A549 (cell line): ENCODE results near the gene TMEM238. TPM values are rescaled to one million over a fixed set of nuclear protein-coding genes. Genes with fewer than 3 reads are reported as not detected.
A peak's percentile ranks its signal among the peaks of the same experiment; 100 is the strongest.

Experiments
- ATAC-seq, 2 experiments: fragments of 200-7000 bp in 1 of 2; fragments of >200 bp in 1 of 2; cut with Nextera tagmentation in 1 of 2; cut with Tn5 transposase in 1 of 2; 3 replicates each; pipeline versions ENCODE4 v1.8.0 to v1.9.1; 2018 to 2020; ENCODE audit warnings: mild to moderate bottlenecking in 1 of 2, moderate library complexity in 1 of 2
- CTCF ChIA-PET: fragments of 300-600 bp; sonication (Branson Sonifier 250); formaldehyde crosslinking; extraction: SDS; loops from one replicate; lab custom pipeline; 2021; ENCODE audit warnings: antibody characterized with exemption, inconsistent platforms; lab: Yijun Ruan, JAX
- POLR2A ChIA-PET: fragments of 350-600 bp; formaldehyde crosslinking; extraction: SDS; loops from one replicate; lab custom pipeline; 2021; ENCODE audit warnings: antibody characterized with exemption, inconsistent platforms; lab: Yijun Ruan, JAX
- DNase-seq, 2 experiments: peaks; one replicate each; pipeline versions ENCODE4 v3.0.0 to v3.0.0-alpha.2; 2011 to 2016; ENCODE audit warnings: low read depth in 1 of 2, low spot score in 1 of 2
- FAIRE-seq: peaks from 2 replicates; lab custom pipeline; 2011; peaks lifted over from hg19 to GRCh38; lab: Jason Lieb, UNC
- H3K27ac ChIP-seq, 2 experiments: fragments of >200 bp; sonication (Bioruptor Twin); formaldehyde crosslinking; 3 replicates each; pipeline ENCODE4 v1.5.1; 2016 to 2017
- H3K4me1 ChIP-seq: fragments of >200 bp; sonication (Bioruptor Twin); formaldehyde crosslinking; 3 replicates; pipeline ENCODE4 v1.6.1; 2016
- H3K4me2 ChIP-seq: fragments of >200 bp; sonication (Bioruptor Twin); formaldehyde crosslinking; 3 replicates; pipeline ENCODE4 v1.6.1; 2016
- H3K4me3 ChIP-seq: fragments of >200 bp; sonication (Bioruptor Twin); formaldehyde crosslinking; 3 replicates; pipeline ENCODE4 v1.5.1; 2016
- H3K9me3 ChIP-seq: fragments of >200 bp; sonication (Bioruptor Twin); formaldehyde crosslinking; 3 replicates; pipeline ENCODE4 v1.6.1; 2016
- BCL3 ChIP-seq: fragments of >200 bp; sonication (Bioruptor Twin); formaldehyde crosslinking; IDR thresholded peaks from 3 replicates; pipeline ENCODE4 v1.6.1; 2016
- BHLHE40 ChIP-seq: IDR thresholded peaks from 2 replicates; pipeline ENCODE4 v1.6.1; 2012; ENCODE audit warnings: low read depth, low read length, inconsistent platforms
- E2F6 ChIP-seq: IDR thresholded peaks from 2 replicates; pipeline ENCODE4 v1.6.1; 2012; ENCODE audit warnings: low read depth, borderline replicate concordance
- EHF ChIP-seq: fragments of 250-450 bp; sonication (Bioruptor Pico); IDR thresholded peaks from 2 replicates; pipeline ENCODE4 v1.5.0; 2020; ENCODE audit warnings: mild to moderate bottlenecking
- EP300 ChIP-seq, 2 experiments: fragments of >200 bp; sonication (Bioruptor Twin); formaldehyde crosslinking; IDR thresholded peaks; 2 replicates in 1 of 2; 3 replicates in 1 of 2; pipeline ENCODE4 v1.6.1; 2016 to 2017
- ESRRA ChIP-seq: fragments of 150-350 bp; IDR thresholded peaks from 2 replicates; pipeline ENCODE4 v1.6.1; 2014; ENCODE audit warnings: mild to moderate bottlenecking, low read length, borderline replicate concordance
- FOSB ChIP-seq: fragments of 250-450 bp; sonication (Bioruptor Pico); IDR thresholded peaks from 2 replicates; pipeline ENCODE4 v1.5.0; 2020; ENCODE audit warnings: mild to moderate bottlenecking, moderate library complexity
- FOSL2 ChIP-seq, 2 experiments: fragments of 450-650 bp in 1 of 2; fragments of >200 bp in 1 of 2; sonication (Bioruptor Twin) in 1 of 2; formaldehyde crosslinking; IDR thresholded peaks; 2 replicates each; pipeline versions ENCODE4 v1.5.0 to v1.6.1; 2016 to 2020; ENCODE audit warnings: mild to moderate bottlenecking in 1 of 2, moderate library complexity in 1 of 2
- FOXS1 ChIP-seq: fragments of 250-450 bp; sonication (Bioruptor Pico); IDR thresholded peaks from 2 replicates; pipeline ENCODE4 v1.5.0; 2020; ENCODE audit warnings: mild to moderate bottlenecking, moderate library complexity
- GATA3 ChIP-seq: IDR thresholded peaks from 2 replicates; pipeline ENCODE4 v1.6.1; 2012; ENCODE audit warnings: borderline replicate concordance
- HOXA7 ChIP-seq: fragments of 250-450 bp; sonication (Bioruptor Pico); IDR thresholded peaks from 2 replicates; pipeline ENCODE4 v1.5.0; 2020; ENCODE audit warnings: mild to moderate bottlenecking, moderate library complexity
- HOXB13 ChIP-seq: fragments of 250-450 bp; sonication (Bioruptor Pico); IDR thresholded peaks from 2 replicates; pipeline ENCODE4 v1.5.0; 2020; ENCODE audit warnings: low read depth, mild to moderate bottlenecking, moderate library complexity
- HOXB5 ChIP-seq: fragments of 250-450 bp; sonication (Bioruptor Pico); IDR thresholded peaks from 2 replicates; pipeline ENCODE4 v1.5.0; 2020; ENCODE audit warnings: mild to moderate bottlenecking, moderate library complexity
- JUN ChIP-seq, 2 experiments: fragments of >200 bp; sonication (Bioruptor Twin); formaldehyde crosslinking; IDR thresholded peaks; 2 replicates in 1 of 2; 3 replicates in 1 of 2; pipeline ENCODE4 v1.6.1; 2016 to 2017
- JUNB ChIP-seq: fragments of >200 bp; sonication (Bioruptor Twin); formaldehyde crosslinking; IDR thresholded peaks from 2 replicates; pipeline ENCODE4 v1.6.1; 2016
- MAFK ChIP-seq: fragments of 450-650 bp; IDR thresholded peaks from 2 replicates; pipeline ENCODE4 v1.6.1; 2014; ENCODE audit not compliant: partially characterized antibody
- NPAS2 ChIP-seq: fragments of 250-450 bp; sonication (Bioruptor Pico); IDR thresholded peaks from 2 replicates; pipeline ENCODE4 v1.8.0; 2022; ENCODE audit warnings: mild to moderate bottlenecking, moderate library complexity, borderline replicate concordance
- PBX3 ChIP-seq: IDR thresholded peaks from 2 replicates; pipeline ENCODE4 v1.6.1; 2012
- POLR2A ChIP-seq: IDR thresholded peaks from 2 replicates; pipeline ENCODE4 v1.6.1; 2012; ENCODE audit warnings: mild to moderate bottlenecking, low read length
- RAD21 ChIP-seq, 2 experiments: fragments of >200 bp in 1 of 2; sonication (Bioruptor Twin) in 1 of 2; formaldehyde crosslinking in 1 of 2; IDR thresholded peaks in 1 of 2; conservative IDR thresholded peaks in 1 of 2; 2 replicates in 1 of 2; 3 replicates in 1 of 2; pipeline ENCODE4 v1.6.1; 2012 to 2018; ENCODE audit warnings: inconsistent platforms in 1 of 2
- RARB ChIP-seq: fragments of 250-450 bp; sonication (Bioruptor Pico); IDR thresholded peaks from 2 replicates; pipeline ENCODE4 v1.8.0; 2021; ENCODE audit warnings: mild to moderate bottlenecking, moderate library complexity
- SMC3 ChIP-seq: fragments of >200 bp; sonication (Bioruptor Twin); formaldehyde crosslinking; IDR thresholded peaks from 3 replicates; pipeline ENCODE4 v1.6.1; 2018; ENCODE audit warnings: inconsistent platforms
- TFCP2L1 ChIP-seq: fragments of 250-450 bp; sonication (Bioruptor Pico); IDR thresholded peaks from 2 replicates; pipeline ENCODE4 v1.5.0; 2021; ENCODE audit warnings: mild to moderate bottlenecking
- WGBS: methylation state at CpG from one replicate; pipeline ENCODE4 v1.1.6; 2017; ENCODE audit errors: missing lambda C conversion rate; 5-methylcytosine and 5-hydroxymethylcytosine counted together
- polyA plus RNA-seq, 4 experiments: library from polyadenylated mRNA; depleted of rRNA in 3 of 4; stranded (reverse); fragments of >200 nt; fragmentation: RNase III in 1 of 4; extraction: RNeasy Plus Mini Kit Qiagen cat#74134 plus additional on column Dnase treatment in 1 of 4; gene quantifications; 2 replicates in 3 of 4; 3 replicates in 1 of 4; pipeline ENCODE4 v1.2.3, GENCODE V29; 2011 to 2017
- TF ChIP-seq, protein P1 (sequence below): IDR thresholded peaks from 2 replicates; pipeline ENCODE4 v1.6.1; 2012
- TF ChIP-seq, protein P2 (sequence below): fragments of 250-450 bp; sonication (Bioruptor Pico); IDR thresholded peaks from 2 replicates; pipeline ENCODE4 v1.5.0; 2020; ENCODE audit warnings: low read depth, mild to moderate bottlenecking, moderate library complexity

Gene TMEM238
- polyA plus RNA-seq, 2 of the 4 experiments (the other 2 are of a cell fraction): 0.70 to 2.5 TPM

DNA sequence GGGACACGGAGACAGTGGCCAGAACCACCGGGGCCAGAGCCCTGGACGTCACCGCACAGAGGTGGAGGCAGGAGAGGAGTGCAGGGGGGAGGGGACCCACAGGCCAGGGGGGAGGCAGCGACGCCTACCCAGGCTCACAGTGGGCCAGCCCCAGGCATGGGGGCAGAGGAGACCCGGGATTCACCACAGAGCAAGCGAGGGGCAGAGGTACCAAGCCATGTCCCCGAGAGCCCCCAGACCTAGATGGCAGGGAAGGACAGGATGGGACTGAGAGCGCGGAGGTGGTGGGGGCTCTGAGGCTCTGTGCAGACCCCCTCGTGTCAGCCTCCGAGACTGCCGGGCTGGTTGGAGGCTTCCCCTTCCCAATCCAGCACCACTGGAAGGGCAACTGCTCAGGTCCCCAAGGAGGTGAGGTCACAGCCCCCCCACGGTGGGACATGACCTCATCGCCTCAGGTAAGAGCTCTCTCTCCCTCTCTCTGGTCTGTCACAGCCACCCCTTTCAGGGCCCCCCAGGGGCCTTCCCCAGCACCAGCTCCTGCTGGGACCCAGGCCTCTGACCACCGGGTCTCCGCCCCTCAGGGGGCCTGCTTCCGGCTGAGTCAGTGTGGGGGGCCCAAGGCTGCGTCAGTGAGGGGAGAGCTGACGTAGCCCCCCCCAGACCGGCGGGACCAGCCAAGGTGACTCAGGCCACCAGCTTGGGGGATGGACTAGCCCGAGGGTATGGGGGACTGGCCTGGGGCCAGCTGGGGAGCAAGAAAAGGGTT, 11.6 kb downstream of the TMEM238 start:
- 42% methylated on average over 17 of the region's 24 CpGs for WGBS
- Histone ChIP-seq H3K9me3 (no peaks in the 10 kb centered on the region), H3K4me2 (peak overlapping the region; percentile 65), H3K4me1 (peaks cover 70% of the 10 kb centered on the region), H3K27ac (peak overlapping the region; percentile 91 to 96), H3K4me3 (no peak overlapping the region)
- ChIA-PET CTCF (interaction anchor here (0.9 to 2.6 kb wide), 10 partner anchors 9 to 132 kb away, joined by 3 to 20 read pairs (median 6); partner anchors contain the start of gene TMEM238), POLR2A (interaction anchor here (1.0 to 2.5 kb wide), 6 partner anchors 9 to 35 kb away, joined by 4 to 11 read pairs (median 4); partner anchors contain the start of genes GARIN5B, KMT5C, TMEM238 and UBE2S)
- TF ChIP-seq FOSB (peak; percentile 86; the same call in 1 of the 2 replicates), POLR2A (no peak), HOXB13 (CRISPR knock-in tag) (peak; percentile 94; the same call in 1 of the 2 replicates), EP300 (IDR thresholded peaks at IDR 0.05) (peak; percentile 98 to 99), GATA3 (peak; percentile 98), E2F6 (no peak), MAFK (peak; percentile 24), BHLHE40 (no peak), FOXS1 (CRISPR knock-in tag) (peak; percentile 74), SMC3 (0 out of 3 replicates have a peak, but pooled peaks have one; percentile 40), HOXB5 (CRISPR knock-in tag) (peak; percentile 91), EHF (0 out of 2 replicates have a peak, but pooled peaks have one; percentile 29), RAD21 (conservative IDR thresholded peaks at IDR 0.05 in 1 of 2, IDR thresholded peaks at IDR 0.05 in 1 of 2) (peak in 1 of 2 experiments; percentile 48; a peak in 2 of 5 replicates), FOSL2 (IDR thresholded peaks at IDR 0.05) (peak; percentile 94), FOSL2 (CRISPR knock-in tag; IDR thresholded peaks at IDR 0.05) (peak; percentile 98), JUNB (peak; percentile 93), HOXA7 (CRISPR knock-in tag) (peak; percentile 82), ESRRA (no peak), PBX3 (peak; percentile 70; the same call in 1 of the 2 replicates), BCL3 (peak; percentile 80; the same call in 2 of the 3 replicates), JUN (IDR thresholded peaks at IDR 0.05) (peak; percentile 96 to 98), RARB (CRISPR knock-in tag) (peak; percentile 94), TFCP2L1 (CRISPR knock-in tag) (peak; percentile 92), NPAS2 (CRISPR knock-in tag) (no peak)
- TF ChIP-seq, protein P1, sequence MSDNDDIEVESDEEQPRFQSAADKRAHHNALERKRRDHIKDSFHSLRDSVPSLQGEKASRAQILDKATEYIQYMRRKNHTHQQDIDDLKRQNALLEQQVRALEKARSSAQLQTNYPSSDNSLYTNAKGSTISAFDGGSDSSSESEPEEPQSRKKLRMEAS: peak; percentile 63
- TF ChIP-seq, protein P2, sequence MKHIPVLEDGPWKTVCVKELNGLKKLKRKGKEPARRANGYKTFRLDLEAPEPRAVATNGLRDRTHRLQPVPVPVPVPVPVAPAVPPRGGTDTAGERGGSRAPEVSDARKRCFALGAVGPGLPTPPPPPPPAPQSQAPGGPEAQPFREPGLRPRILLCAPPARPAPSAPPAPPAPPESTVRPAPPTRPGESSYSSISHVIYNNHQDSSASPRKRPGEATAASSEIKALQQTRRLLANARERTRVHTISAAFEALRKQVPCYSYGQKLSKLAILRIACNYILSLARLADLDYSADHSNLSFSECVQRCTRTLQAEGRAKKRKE (CRISPR knock-in tag): peak; percentile 87; the same call in 1 of the 2 replicates
- peak; percentile 71 to 90 for DNase-seq
- no peak for FAIRE-seq
- peak; percentile 20 for ATAC-seq
